GM12865 (cell line): Measurements from ENCODE around the gene GDPD3.
"Not testable (repeated sequence)": the region's sequence is repeated elsewhere in the genome, so short reads cannot be mapped to it uniquely, and the experiment has no call there.

Experiments
- DNase-seq: peaks from one replicate; pipeline ENCODE4 v3.0.0; 2010; ENCODE audit warnings: low read depth
- H3K4me3 ChIP-seq: 2 replicates; pipeline ENCODE4 v1.5.1; 2011; ENCODE audit warnings: mild to moderate bottlenecking, low read depth, low read length, control low read depth
- CTCF ChIP-seq: IDR thresholded peaks from 2 replicates; pipeline ENCODE4 v1.5.1; 2011; ENCODE audit warnings: low read length, control low read depth, low read depth, inconsistent platforms; ENCODE audit not compliant: insufficient read depth; ENCODE audit errors: missing control alignments

The GDPD3 gene

GRCh38 chr16:30139583-30140481, 26.5 kb upstream of the GDPD3 start:
- no peak overlapping the region for H3K4me3 ChIP-seq
- no peak for TF ChIP-seq CTCF
- no peak for DNase-seq

- DNase-seq, result no peak
- TF ChIP-seq CTCF, result no peak
- H3K4me3 ChIP-seq, result no peak overlapping the region
Observed at GRCh38 chr16:30137897-30138296, 24.6 kb upstream of the GDPD3 start.

GRCh38 chr16:30136971-30137605, 23.8 kb upstream of the GDPD3 start:
- no peak for TF ChIP-seq CTCF
- DNase-seq, result no peak
- no peak overlapping the region for H3K4me3 ChIP-seq

- DNase-seq, result no peak
- H3K4me3 ChIP-seq, result no peak overlapping the region
- TF ChIP-seq CTCF, result no peak
Observed at GRCh38 chr16:30132591-30132990, 19.3 kb upstream of the GDPD3 start.

- TF ChIP-seq CTCF, result no peak
- no peak for DNase-seq
- no peak overlapping the region for H3K4me3 ChIP-seq
Observed at GRCh38 chr16:30131869-30132475, 18.6 kb upstream of the GDPD3 start.

GRCh38 chr16:30127993-30128392, 14.7 kb upstream of the GDPD3 start:
- no peak overlapping the region for H3K4me3 ChIP-seq
- TF ChIP-seq CTCF, result no peak
- no peak for DNase-seq

GRCh38 chr16:30125690-30126089, 12.4 kb upstream of the GDPD3 start:
- H3K4me3 ChIP-seq, DNase-seq: not testable (repeated sequence)
